Measurements from ENCODE around the gene RGS14. TPM values are rescaled to one million over a fixed set of nuclear protein-coding genes. Genes with fewer than 3 reads are reported as not detected.

The RGS14 gene
- total RNA-seq, 1 donor from 2014 or later = 41.3 TPM

GRCh38 chr5:177346820-177347219 is 10.9 kb upstream of the RGS14 start:
- no peak overlapping the region for H3K27ac Mint-ChIP-seq
- no peaks in the 10 kb centered on the region for H3K9me3 Mint-ChIP-seq
- H3K36me3 Mint-ChIP-seq (ENCODE audit: low read depth) = peaks cover 29% of the 10 kb centered on the region

GRCh38 chr5:177347699-177348098 is 10.0 kb upstream of the RGS14 start:
- no peak overlapping the region for H3K27ac Mint-ChIP-seq
- intact Hi-C loops (cut with micrococcal nuclease) = no loop called here
- H3K36me3 Mint-ChIP-seq (ENCODE audit: low read depth) = peaks cover 25% of the 10 kb centered on the region
- DNase-seq (ENCODE audit: low spot score) = no peak
- no peaks in the 10 kb centered on the region for H3K9me3 Mint-ChIP-seq
- no peaks in the 10 kb centered on the region for H3K27me3 Mint-ChIP-seq (ENCODE audit: insufficient read depth)
- H3K4me1 Mint-ChIP-seq (ENCODE audit: low read depth) = peaks cover 43% of the 10 kb centered on the region
- H3K4me3 Mint-ChIP-seq = no peak overlapping the region

More at GRCh38 chr5:177346820-177347219, 10.9 kb upstream of the RGS14 start:
- H3K4me3 Mint-ChIP-seq = no peak overlapping the region
- peaks cover 39% of the 10 kb centered on the region for H3K4me1 Mint-ChIP-seq (ENCODE audit: low read depth)
- intact Hi-C loops (cut with micrococcal nuclease) = no loop called here
- H3K27me3 Mint-ChIP-seq (ENCODE audit: insufficient read depth) = no peaks in the 10 kb centered on the region
- no peak for DNase-seq (ENCODE audit: low spot score)

GRCh38 chr5:177349362-177349647 is 8.4 kb upstream of the RGS14 start:
- peaks cover 22% of the 10 kb centered on the region for H3K36me3 Mint-ChIP-seq (ENCODE audit: low read depth)
- H3K9me3 Mint-ChIP-seq = peaks cover 2% of the 10 kb centered on the region
- H3K4me1 Mint-ChIP-seq (ENCODE audit: low read depth) = peaks cover 43% of the 10 kb centered on the region
- H3K4me3 Mint-ChIP-seq = peak overlapping the region; percentile 98
- H3K27me3 Mint-ChIP-seq (ENCODE audit: insufficient read depth) = no peaks in the 10 kb centered on the region
- H3K27ac Mint-ChIP-seq = peak overlapping the region; percentile 69
- no peak for DNase-seq (ENCODE audit: low spot score)
- intact Hi-C loops (cut with micrococcal nuclease) = no loop called here

- no peaks in the 10 kb centered on the region for H3K27me3 Mint-ChIP-seq (ENCODE audit: insufficient read depth)
- H3K27ac Mint-ChIP-seq = peak overlapping the region; percentile 69
- intact Hi-C loops (cut with micrococcal nuclease) = loop anchor here (2.0 to 10.0 kb wide), 2 partner anchors 53 to 815 kb away; partner anchors contain the start of gene RNF44
- H3K9me3 Mint-ChIP-seq = peaks cover 7% of the 10 kb centered on the region
- no peak for DNase-seq (ENCODE audit: low spot score)
- H3K4me1 Mint-ChIP-seq (ENCODE audit: low read depth) = peaks cover 43% of the 10 kb centered on the region
- peak overlapping the region; percentile 98 for H3K4me3 Mint-ChIP-seq
- H3K36me3 Mint-ChIP-seq (ENCODE audit: low read depth) = peaks cover 20% of the 10 kb centered on the region
These were observed 8.0 kb upstream of the RGS14 start for GRCh38 chr5:177349762-177350161.

GRCh38 chr5:177350776-177351391 is 6.8 kb upstream of the RGS14 start:
- H3K4me3 Mint-ChIP-seq = peak overlapping the region; percentile 98
- peaks cover 20% of the 10 kb centered on the region for H3K36me3 Mint-ChIP-seq (ENCODE audit: low read depth)
- peaks cover 18% of the 10 kb centered on the region for H3K9me3 Mint-ChIP-seq
- peak overlapping the region; percentile 100 for H3K27ac Mint-ChIP-seq
- no peaks in the 10 kb centered on the region for H3K27me3 Mint-ChIP-seq (ENCODE audit: insufficient read depth)
- DNase-seq (ENCODE audit: low spot score) = no peak
- H3K4me1 Mint-ChIP-seq (ENCODE audit: low read depth) = peaks cover 46% of the 10 kb centered on the region
- intact Hi-C loops (cut with micrococcal nuclease) = loop anchor here (1.0 to 10.0 kb wide), 6 partner anchors 13 to 963 kb away; partner anchors contain the start of genes HIGD2A, NOP16 and RNF44

GRCh38 chr5:177351392-177352329 is 6.1 kb upstream of the RGS14 start, which contains the start of gene LMAN2:
Gene LMAN2, minus strand, starts transcription at chr5:177351668. Its CDS starts 21 bp downstream, at chr5:177351647.
- Mint-ChIP-seq H3K4me1 (ENCODE audit: low read depth) (peaks cover 47% of the 10 kb centered on the region), H3K36me3 (ENCODE audit: low read depth) (peaks cover 19% of the 10 kb centered on the region), H3K27ac (peak within 1 kb of the TSS; percentile 100), H3K9me3 (peaks cover 19% of the 10 kb centered on the region), H3K27me3 (ENCODE audit: insufficient read depth) (no peaks in the 10 kb centered on the region), H3K4me3 (peak within 1 kb of the TSS; percentile 98)
- intact Hi-C loops (cut with micrococcal nuclease) = loop anchor here (1.0 to 10.0 kb wide), 6 partner anchors 13 to 963 kb away; partner anchors contain the start of genes HIGD2A, NOP16 and RNF44
- peak; percentile 90 for DNase-seq (ENCODE audit: low spot score)

GRCh38 chr5:177353093-177353492 is 4.6 kb upstream of the RGS14 start:
- H3K27ac Mint-ChIP-seq = no peak overlapping the region
- peak overlapping the region; percentile 40 for H3K4me3 Mint-ChIP-seq
- H3K9me3 Mint-ChIP-seq = peaks cover 19% of the 10 kb centered on the region
- no peaks in the 10 kb centered on the region for H3K27me3 Mint-ChIP-seq (ENCODE audit: insufficient read depth)
- intact Hi-C loops (cut with micrococcal nuclease) = loop anchor here (10.0 kb wide), 1 partner anchor 818 kb away; the partner anchor contains the start of gene RNF44
- H3K36me3 Mint-ChIP-seq (ENCODE audit: low read depth) = peaks cover 10% of the 10 kb centered on the region
- DNase-seq (ENCODE audit: low spot score) = no peak
- peaks cover 47% of the 10 kb centered on the region for H3K4me1 Mint-ChIP-seq (ENCODE audit: low read depth)

GRCh38 chr5:177354256-177354655 is 3.5 kb upstream of the RGS14 start:
- H3K4me3 Mint-ChIP-seq = no peak overlapping the region
- H3K36me3 Mint-ChIP-seq (ENCODE audit: low read depth) = peaks cover 10% of the 10 kb centered on the region

GRCh38 chr5:177354711-177355110 is 3.0 kb upstream of the RGS14 start:
- no peak overlapping the region for H3K27ac Mint-ChIP-seq
- no peak overlapping the region for H3K4me3 Mint-ChIP-seq
- peaks cover 7% of the 10 kb centered on the region for H3K36me3 Mint-ChIP-seq (ENCODE audit: low read depth)
- H3K9me3 Mint-ChIP-seq = peaks cover 19% of the 10 kb centered on the region
- intact Hi-C loops (cut with micrococcal nuclease) = loop anchor here (5.0 to 10.0 kb wide), 2 partner anchors 222 to 820 kb away; partner anchors contain the start of genes NSD1 and RNF44
- no peak for DNase-seq (ENCODE audit: low spot score)
- peaks cover 53% of the 10 kb centered on the region for H3K4me1 Mint-ChIP-seq (ENCODE audit: low read depth)
- H3K27me3 Mint-ChIP-seq (ENCODE audit: insufficient read depth) = no peaks in the 10 kb centered on the region

More at GRCh38 chr5:177354256-177354655, 3.5 kb upstream of the RGS14 start:
- no peak overlapping the region for H3K27ac Mint-ChIP-seq
- no peak for DNase-seq (ENCODE audit: low spot score)
- intact Hi-C loops (cut with micrococcal nuclease) = loop anchor here (10.0 kb wide), 1 partner anchor 819 kb away; the partner anchor contains the start of gene RNF44
- no peaks in the 10 kb centered on the region for H3K27me3 Mint-ChIP-seq (ENCODE audit: insufficient read depth)
- peaks cover 53% of the 10 kb centered on the region for H3K4me1 Mint-ChIP-seq (ENCODE audit: low read depth)
- H3K9me3 Mint-ChIP-seq = peaks cover 19% of the 10 kb centered on the region

- H3K27ac Mint-ChIP-seq = no peak overlapping the region
- H3K27me3 Mint-ChIP-seq (ENCODE audit: insufficient read depth) = no peaks in the 10 kb centered on the region
- no peak for DNase-seq (ENCODE audit: low spot score)
- no peak overlapping the region for H3K4me3 Mint-ChIP-seq
- intact Hi-C loops (cut with micrococcal nuclease) = loop anchor here (5.0 to 10.0 kb wide), 2 partner anchors 223 to 821 kb away; partner anchors contain the start of genes NSD1 and RNF44
- H3K4me1 Mint-ChIP-seq (ENCODE audit: low read depth) = peaks cover 53% of the 10 kb centered on the region
- peaks cover 19% of the 10 kb centered on the region for H3K9me3 Mint-ChIP-seq
- peaks cover 9% of the 10 kb centered on the region for H3K36me3 Mint-ChIP-seq (ENCODE audit: low read depth)
These were observed 2.4 kb upstream of the RGS14 start for GRCh38 chr5:177355162-177355867.

- Mint-ChIP-seq H3K36me3 (ENCODE audit: low read depth) (peaks cover 9% of the 10 kb centered on the region), H3K27me3 (ENCODE audit: insufficient read depth) (no peaks in the 10 kb centered on the region), H3K9me3 (peaks cover 19% of the 10 kb centered on the region), H3K4me3 (no peak overlapping the region), H3K27ac (no peak overlapping the region), H3K4me1 (ENCODE audit: low read depth) (peaks cover 49% of the 10 kb centered on the region)
- intact Hi-C loops (cut with micrococcal nuclease) = loop anchor here (2.0 to 10.0 kb wide), 3 partner anchors 71 to 821 kb away; partner anchors contain the start of genes GRK6, NSD1 and RNF44
- DNase-seq (ENCODE audit: low spot score) = no peak
These were observed 1.9 kb upstream of the RGS14 start for GRCh38 chr5:177355868-177356168.

GRCh38 chr5:177356746-177357145 is 978 bp upstream of the RGS14 start:
- intact Hi-C loops (cut with micrococcal nuclease) = loop anchor here (2.0 to 10.0 kb wide), 3 partner anchors 70 to 822 kb away; partner anchors contain the start of genes GRK6, NSD1 and RNF44
- peak overlapping the region; percentile 80 for H3K27ac Mint-ChIP-seq
- no peaks in the 10 kb centered on the region for H3K27me3 Mint-ChIP-seq (ENCODE audit: insufficient read depth)
- H3K4me3 Mint-ChIP-seq = peak overlapping the region; percentile 85
- H3K4me1 Mint-ChIP-seq (ENCODE audit: low read depth) = peaks cover 58% of the 10 kb centered on the region
- H3K9me3 Mint-ChIP-seq = peaks cover 19% of the 10 kb centered on the region
- no peak for DNase-seq (ENCODE audit: low spot score)
- peaks cover 9% of the 10 kb centered on the region for H3K36me3 Mint-ChIP-seq (ENCODE audit: low read depth)
